Measurements from ENCODE around the gene PIAS4. TPM values are rescaled to one million over a fixed set of nuclear protein-coding genes. Genes with fewer than 3 reads are reported as not detected.

The PIAS4 gene
- total and polyA plus RNA-seq, 2 of the 13 experiments (the other 11 are each of a cell fraction or from before 2014, with no cell fraction given), result 9.0 to 20.1 TPM

DNA sequence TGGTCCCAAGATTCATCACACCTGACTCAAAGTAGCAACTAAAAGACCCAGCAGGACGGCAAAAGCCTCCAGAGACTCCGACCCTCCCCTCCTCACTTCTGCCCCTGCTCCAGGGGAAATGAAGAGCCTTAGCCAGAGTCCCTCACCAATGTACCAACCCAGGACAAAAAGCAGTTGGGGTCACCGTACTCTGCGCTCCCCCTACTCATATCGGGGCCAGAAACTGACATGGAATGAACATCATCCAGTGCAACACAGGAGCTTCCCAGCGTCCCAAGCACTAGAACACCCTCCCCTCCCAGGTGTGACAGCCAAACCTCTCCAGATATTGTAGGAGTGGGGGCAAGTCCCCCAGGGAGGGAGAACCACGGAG, 24.0 kb upstream of the PIAS4 start:
- peaks cover 53 to 59% of the 10 kb centered on the region in 2 experiments for H3K36me3 ChIP-seq (replicated peaks in 1 of 2; ENCODE audit: control insufficient read depth in 1 of 2, insufficient read depth in 2 of 2, low read length in 2 of 2)
- peaks cover 50% of the 10 kb centered on the region for H3K79me2 ChIP-seq (ENCODE audit: insufficient read depth, low read length)
- 66% methylated on average over 7 of the region's 7 CpGs for WGBS (ENCODE audit: low lambda C conversion rate)
- POLR2A ChIA-PET, result interaction anchor here (1.2 to 7.4 kb wide), 3 partner anchors 12 to 79 kb away, joined by 4 to 118 read pairs (median 56); partner anchors contain the start of gene DAPK3
- TF ChIP-seq ZNF563 (CRISPR knock-in tag; IDR thresholded peaks at IDR 0.05), result no peak
- TF ChIP-seq ZNF441 (CRISPR knock-in tag; IDR thresholded peaks at IDR 0.05; ENCODE audit: borderline replicate concordance), result no peak
- no peak for TF ChIP-seq FOXO1 (CRISPR knock-in tag; IDR thresholded peaks at IDR 0.05)
- TF ChIP-seq ZNF790 (CRISPR knock-in tag; IDR thresholded peaks at IDR 0.05; ENCODE audit: borderline replicate concordance), result no peak
- TF ChIP-seq NFE2L1 (CRISPR knock-in tag; IDR thresholded peaks at IDR 0.05; ENCODE audit: borderline replicate concordance), result no peak
- TF ChIP-seq HNF4A (CRISPR knock-in tag; IDR thresholded peaks at IDR 0.05), result no peak
- no peak for TF ChIP-seq HNF4G (IDR thresholded peaks at IDR 0.05; ENCODE audit: borderline replicate concordance, low read depth, low read length)
- TF ChIP-seq HNF4G (CRISPR knock-in tag; IDR thresholded peaks at IDR 0.05; ENCODE audit: borderline replicate concordance, low read depth), result no peak
- 0 out of 2 replicates have a peak, but pooled peaks have one; percentile 0 for TF ChIP-seq ZNF672 (CRISPR knock-in tag; IDR thresholded peaks at IDR 0.05)
- TF ChIP-seq SP2 (CRISPR knock-in tag; IDR thresholded peaks at IDR 0.05), result no peak
- TF ChIP-seq, protein P1, sequence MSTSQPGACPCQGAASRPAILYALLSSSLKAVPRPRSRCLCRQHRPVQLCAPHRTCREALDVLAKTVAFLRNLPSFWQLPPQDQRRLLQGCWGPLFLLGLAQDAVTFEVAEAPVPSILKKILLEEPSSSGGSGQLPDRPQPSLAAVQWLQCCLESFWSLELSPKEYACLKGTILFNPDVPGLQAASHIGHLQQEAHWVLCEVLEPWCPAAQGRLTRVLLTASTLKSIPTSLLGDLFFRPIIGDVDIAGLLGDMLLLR (CRISPR knock-in tag; IDR thresholded peaks at IDR 0.05), result no peak
- no peak for TF ChIP-seq RAD21 (CRISPR knock-in tag; IDR thresholded peaks at IDR 0.05)
- no peak for TF ChIP-seq CEBPG (CRISPR knock-in tag; IDR thresholded peaks at IDR 0.05)
- no peak for TF ChIP-seq ZSCAN30 (CRISPR knock-in tag; IDR thresholded peaks at IDR 0.05)
- no peak for TF ChIP-seq FLYWCH1 (CRISPR knock-in tag; IDR thresholded peaks at IDR 0.05)
- no peak for TF ChIP-seq ZNF484 (CRISPR knock-in tag; IDR thresholded peaks at IDR 0.05; ENCODE audit: borderline replicate concordance, low read depth)
- TF ChIP-seq RELA (CRISPR knock-in tag; IDR thresholded peaks at IDR 0.05), result no peak
- 0 out of 2 replicates have a peak, but pooled peaks have one; percentile 6 for TF ChIP-seq TBX2 (CRISPR knock-in tag; IDR thresholded peaks at IDR 0.05; ENCODE audit: borderline replicate concordance)
- no peak for TF ChIP-seq GATA4 (IDR thresholded peaks at IDR 0.05; ENCODE audit: borderline replicate concordance, low read depth)
- TF ChIP-seq RAD51 (IDR thresholded peaks at IDR 0.05; ENCODE audit: borderline replicate concordance), result no peak
- TF ChIP-seq RBM22 (optimal IDR thresholded peaks at IDR 0.05; ENCODE audit: low read length), result peak; percentile 13
- no peak for TF ChIP-seq ZBTB20 (CRISPR knock-in tag; IDR thresholded peaks at IDR 0.05; ENCODE audit: borderline replicate concordance, low read depth)
- CTCF ChIA-PET (ENCODE audit: low intra/inter-chr PET ratio, low total read pairs), result no interaction called here
- peak overlapping the region; percentile 93 to 100 (median 95); a peak in 5 of 6 replicates for H3K4me3 ChIP-seq (replicated peaks in 1 of 3; ENCODE audit: insufficient read depth in 1 of 3, low read depth in 2 of 3, low read length in 3 of 3)
- no peaks in the 10 kb centered on the region; a peak in 1 of 5 replicates for H3K27me3 ChIP-seq (ENCODE audit: control insufficient read depth in 1 of 2, insufficient read depth in 2 of 2, low read length in 2 of 2)
- H3K9me3 ChIP-seq (ENCODE audit: low read length), result no peaks in the 10 kb centered on the region
- DNase-seq (ENCODE audit: low spot score) (no peak), ATAC-seq (no peak), FAIRE-seq (no peak)
- H3K4me1 ChIP-seq (ENCODE audit: insufficient read depth, low read length), result peaks cover 50% of the 10 kb centered on the region
- peak overlapping the region; percentile 92 for H3K27ac ChIP-seq (ENCODE audit: extremely low read length, insufficient read depth, low read length)
- no peak overlapping the region for H2AFZ ChIP-seq (ENCODE audit: low read length)
- H3K4me2 ChIP-seq (ENCODE audit: low read depth, low read length), result peak overlapping the region; percentile 99
- in situ Hi-C loops (cut with HindIII; ENCODE audit: extremely low pct_ligation_motif_present, low pct_unique_long_range_greater_than_20kb) (no loop called here), intact Hi-C loops (cut with micrococcal nuclease; ENCODE audit: unreplicated experiment) (no loop called here)
- no TSS peak for BruUV-seq (replicated peaks)
- H4K20me1 ChIP-seq (ENCODE audit: insufficient read depth, low read length), result peaks cover 65% of the 10 kb centered on the region
- H3K9ac ChIP-seq (ENCODE audit: insufficient read depth, low read depth, low read length), result peak overlapping the region; percentile 99

Measured in HepG2 (cell line).